ENCODE measurements around the gene MGST2. TPM values are rescaled to one million over a fixed set of nuclear protein-coding genes. Genes with fewer than 3 reads are reported as not detected.

Gene MGST2
- polyA plus RNA-seq, 3 donors = 41.7 to 221 (median 153) TPM

DNA sequence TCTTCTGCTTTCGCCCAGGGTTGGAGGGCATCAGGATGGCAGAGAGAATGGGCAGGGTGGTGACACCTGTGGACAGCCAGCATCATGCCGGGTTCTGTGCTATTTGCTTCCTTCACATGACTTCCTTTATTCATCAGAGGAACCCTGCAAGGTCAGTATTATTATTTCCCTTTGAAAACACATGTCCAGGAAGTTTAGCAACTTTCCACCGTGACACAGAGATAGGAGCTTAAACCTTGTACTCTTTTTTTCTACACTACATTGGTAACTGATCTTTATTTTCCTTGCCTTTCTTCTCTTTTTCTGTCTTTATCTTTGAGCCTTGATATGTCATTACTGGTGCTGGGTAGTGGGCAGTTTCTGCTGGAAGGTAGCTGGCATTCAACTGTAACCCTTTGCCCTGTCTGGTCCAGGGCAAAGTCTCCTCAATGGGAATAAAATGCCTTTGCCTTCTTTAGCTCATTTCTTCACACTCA, 5.0 kb upstream of the MGST2 start:
- no peak overlapping the region for H3K9ac ChIP-seq (ENCODE audit: insufficient read depth, low read length, poor library complexity, severe bottlenecking)
- peak overlapping the region; percentile 47 for H3K4me2 ChIP-seq (replicated peaks; ENCODE audit: extremely low read depth, low read length, poor library complexity, severe bottlenecking)
- peaks cover 16% of the 10 kb centered on the region for H3K79me2 ChIP-seq (ENCODE audit: insufficient read depth, low read length)
- no peaks in the 10 kb centered on the region for H3K36me3 ChIP-seq (replicated peaks in 1 of 2; ENCODE audit: control insufficient read depth in 1 of 2, insufficient read depth in 2 of 2, low read length in 2 of 2)
- no CpG with 5 or more reads among the region's 3 CpGs for WGBS (ENCODE audit: insufficient coverage)
- Mint-ChIP-seq H3K36me3 (peaks cover 2 to 3% of the 10 kb centered on the region in 2 donors), H3K4me1 (peaks cover 44% of the 10 kb centered on the region), H3K4me3 (peak overlapping the region in 1 of 2 donors; percentile 23), H3K9me3 (no peaks in the 10 kb centered on the region), H3K27ac (peak overlapping the region; percentile 68 to 95 (median 91)), H3K27me3 (ENCODE audit: low read depth in 3 of 3) (peaks cover 0 to 5% (median 0%) of the 10 kb centered on the region in 3 donors)
- peak overlapping the region; percentile 30 for H2AFZ ChIP-seq (ENCODE audit: insufficient read depth, low read depth, low read length, poor library complexity, severe bottlenecking)
- no peaks in the 10 kb centered on the region for H3K27me3 ChIP-seq (ENCODE audit: control insufficient read depth in 2 of 2, insufficient read depth in 2 of 2, low read length in 2 of 2)
- peak; percentile 64 to 82 (median 79) for DNase-seq
- H3K4me1 ChIP-seq (ENCODE audit: control insufficient read depth in 1 of 2, insufficient read depth in 2 of 2, low read length in 2 of 2) = peaks cover 42 to 52% of the 10 kb centered on the region in 2 donors
- no peaks in the 10 kb centered on the region for H3K9me3 ChIP-seq (replicated peaks in 1 of 2; ENCODE audit: control insufficient read depth in 1 of 2, insufficient read depth in 1 of 2, low read length in 2 of 2)
- TF ChIP-seq, protein P1, sequence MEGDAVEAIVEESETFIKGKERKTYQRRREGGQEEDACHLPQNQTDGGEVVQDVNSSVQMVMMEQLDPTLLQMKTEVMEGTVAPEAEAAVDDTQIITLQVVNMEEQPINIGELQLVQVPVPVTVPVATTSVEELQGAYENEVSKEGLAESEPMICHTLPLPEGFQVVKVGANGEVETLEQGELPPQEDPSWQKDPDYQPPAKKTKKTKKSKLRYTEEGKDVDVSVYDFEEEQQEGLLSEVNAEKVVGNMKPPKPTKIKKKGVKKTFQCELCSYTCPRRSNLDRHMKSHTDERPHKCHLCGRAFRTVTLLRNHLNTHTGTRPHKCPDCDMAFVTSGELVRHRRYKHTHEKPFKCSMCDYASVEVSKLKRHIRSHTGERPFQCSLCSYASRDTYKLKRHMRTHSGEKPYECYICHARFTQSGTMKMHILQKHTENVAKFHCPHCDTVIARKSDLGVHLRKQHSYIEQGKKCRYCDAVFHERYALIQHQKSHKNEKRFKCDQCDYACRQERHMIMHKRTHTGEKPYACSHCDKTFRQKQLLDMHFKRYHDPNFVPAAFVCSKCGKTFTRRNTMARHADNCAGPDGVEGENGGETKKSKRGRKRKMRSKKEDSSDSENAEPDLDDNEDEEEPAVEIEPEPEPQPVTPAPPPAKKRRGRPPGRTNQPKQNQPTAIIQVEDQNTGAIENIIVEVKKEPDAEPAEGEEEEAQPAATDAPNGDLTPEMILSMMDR (IDR thresholded peaks at IDR 0.05) = no peak
- H3K4me3 ChIP-seq (replicated peaks in 1 of 3; ENCODE audit: low read depth in 2 of 3, low read length in 3 of 3) = peak overlapping the region in 1 of 3 experiments; percentile 36
- intact Hi-C loops (cut with micrococcal nuclease) = loop anchor here in 1 of 2 donors (10.0 kb wide), 1 partner anchor 106 kb away; the partner anchor contains the start of gene SETD7
- H3K27ac ChIP-seq (ENCODE audit: low read depth in 1 of 2, low read length in 2 of 2) = peak overlapping the region; percentile 29 to 81
- H4K20me1 ChIP-seq (ENCODE audit: insufficient read depth, low read length) = no peaks in the 10 kb centered on the region

DNA sequence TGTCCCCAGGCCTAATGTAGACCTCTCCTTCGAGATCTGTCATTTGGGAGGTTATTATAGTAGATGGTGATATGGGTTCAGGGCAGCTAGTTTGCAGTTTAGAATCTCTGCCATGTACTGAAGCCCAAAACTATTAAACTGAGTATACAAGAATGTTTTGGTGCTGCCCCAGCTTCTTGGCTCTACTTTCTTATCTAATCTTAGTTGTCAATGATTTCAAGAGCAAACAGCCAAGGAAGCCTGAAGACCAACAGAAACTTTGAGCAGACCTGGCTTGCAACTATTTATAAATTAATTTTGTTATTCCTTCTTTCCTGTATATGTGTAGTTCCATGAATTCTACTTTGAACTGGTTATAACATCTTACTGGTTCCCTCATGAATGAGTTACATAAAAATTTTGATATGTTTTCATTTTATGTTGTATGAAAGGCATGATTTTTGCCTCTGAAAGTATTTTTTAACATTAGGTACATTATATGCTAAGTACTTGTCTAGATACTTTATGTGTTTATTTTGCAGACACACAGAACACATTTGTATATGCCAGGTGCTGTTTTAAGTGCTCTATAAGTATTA, 2.0 kb upstream of the MGST2 start:
- H2AFZ ChIP-seq (ENCODE audit: insufficient read depth, low read depth, low read length, poor library complexity, severe bottlenecking) = no peak overlapping the region

More for the DNA sequence above, 2.0 kb upstream of the MGST2 start:
- TF ChIP-seq, protein P1 (IDR thresholded peaks at IDR 0.05) = no peak
- no peak overlapping the region for H3K27ac Mint-ChIP-seq
- Histone ChIP-seq H3K4me1 (ENCODE audit: control insufficient read depth in 1 of 2, insufficient read depth in 2 of 2, low read length in 2 of 2) (peaks cover 45 to 57% of the 10 kb centered on the region in 2 donors), H3K36me3 (replicated peaks in 1 of 2; ENCODE audit: control insufficient read depth in 1 of 2, insufficient read depth in 2 of 2, low read length in 2 of 2) (no peaks in the 10 kb centered on the region), H3K4me2 (replicated peaks; ENCODE audit: extremely low read depth, low read length, poor library complexity, severe bottlenecking) (no peak overlapping the region), H3K4me3 (replicated peaks in 1 of 3; ENCODE audit: low read depth in 2 of 3, low read length in 3 of 3) (no peak overlapping the region), H3K9me3 (replicated peaks in 1 of 2; ENCODE audit: control insufficient read depth in 1 of 2, insufficient read depth in 1 of 2, low read length in 2 of 2) (no peaks in the 10 kb centered on the region), H3K27ac (ENCODE audit: low read depth in 1 of 2, low read length in 2 of 2) (no peak overlapping the region), H4K20me1 (ENCODE audit: insufficient read depth, low read length) (no peaks in the 10 kb centered on the region), H3K9ac (ENCODE audit: insufficient read depth, low read length, poor library complexity, severe bottlenecking) (no peak overlapping the region), H3K27me3 (ENCODE audit: control insufficient read depth in 2 of 2, insufficient read depth in 2 of 2, low read length in 2 of 2) (no peaks in the 10 kb centered on the region), H3K79me2 (ENCODE audit: insufficient read depth, low read length) (peaks cover 45% of the 10 kb centered on the region)
- peaks cover 0 to 1% (median 0%) of the 10 kb centered on the region in 3 donors for H3K27me3 Mint-ChIP-seq (ENCODE audit: low read depth in 3 of 3)
- WGBS (ENCODE audit: insufficient coverage) = no CpG with 5 or more reads among the region's 1 CpG
- H3K36me3 Mint-ChIP-seq = peaks cover 2 to 3% of the 10 kb centered on the region in 2 donors
- intact Hi-C loops (cut with micrococcal nuclease) = loop anchor here in 1 of 2 donors (10.0 kb wide), 1 partner anchor 109 kb away; the partner anchor contains the start of gene SETD7
- no peaks in the 10 kb centered on the region for H3K9me3 Mint-ChIP-seq
- no peak overlapping the region for H3K4me3 Mint-ChIP-seq
- H3K4me1 Mint-ChIP-seq = peaks cover 50% of the 10 kb centered on the region
- no peak for DNase-seq

Data from CD14-positive monocyte (primary cell).